HepG2 (cell line): ENCODE measurements around the gene CLEC3B. TPM values are rescaled to one million over a fixed set of nuclear protein-coding genes. Genes with fewer than 3 reads are reported as not detected.

Source experiments
- ATAC-seq: fragments of 200-7000 bp; cut with Tn5 transposase; 3 replicates; pipeline ENCODE4 v1.9.1; 2020; ENCODE audit warnings: mild to moderate bottlenecking, moderate library complexity
- BruUV-seq: library from RNA; stranded (reverse); fragments of 400-500 nt; replicated peaks from 2 replicates; lab custom pipeline; 2021; lab: Mats Ljungman, UMichigan
- CTCF ChIA-PET: fragments of 300-600 bp; formaldehyde crosslinking; extraction: SDS; loops from one replicate; lab custom pipeline; 2021; ENCODE audit warnings: low total read pairs, inconsistent platforms, low intra/inter-chr PET ratio; lab: Yijun Ruan, JAX
- POLR2A ChIA-PET: fragments of 350-600 bp; sonication (Branson Sonifier 250); formaldehyde crosslinking; loops from one replicate; lab custom pipeline; 2020; ENCODE audit warnings: antibody characterized with exemption, inconsistent platforms; lab: Yijun Ruan, JAX
- DNase-seq: peaks from one replicate; pipeline ENCODE4 v3.0.0-alpha.2; 2015; ENCODE audit warnings: low spot score
- FAIRE-seq: peaks from 3 replicates; lab custom pipeline; 2011; peaks lifted over from hg19 to GRCh38; lab: Jason Lieb, UNC
- H2AFZ ChIP-seq: one replicate; pipeline ENCODE4 v1.6.1; 2011; ENCODE audit warnings: low read length, inconsistent platforms
- H3K27ac ChIP-seq: fragments of 300-600 bp; 3 replicates; pipeline ENCODE4 v1.8.0; 2011; ENCODE audit warnings: mixed run types, mild to moderate bottlenecking, mixed read lengths, low read length, inconsistent platforms; ENCODE audit not compliant: insufficient read depth; ENCODE audit errors: extremely low read length
- H3K27me3 ChIP-seq, 2 experiments: fragments of 200-600 bp in 1 of 2; 2 replicates in 1 of 2; 3 replicates in 1 of 2; pipeline versions ENCODE4 v1.6.0 to v1.8.0; 2011; ENCODE audit warnings: low read length in 2 of 2, mild to moderate bottlenecking in 2 of 2, moderate library complexity in 2 of 2, inconsistent platforms in 1 of 2; ENCODE audit not compliant: insufficient read depth in 2 of 2, control insufficient read depth in 1 of 2
- H3K36me3 ChIP-seq, 2 experiments: fragments of 200-600 bp in 1 of 2; replicated peaks in 1 of 2; 2 replicates in 1 of 2; 3 replicates in 1 of 2; pipeline versions ENCODE4 v1.5.1 to v1.8.0; 2011; ENCODE audit warnings: low read length in 2 of 2, inconsistent platforms in 1 of 2; ENCODE audit not compliant: insufficient read depth in 2 of 2, control insufficient read depth in 1 of 2
- H3K4me1 ChIP-seq: 2 replicates; pipeline ENCODE4 v1.5.1; 2012; ENCODE audit warnings: low read length, inconsistent platforms; ENCODE audit not compliant: insufficient read depth
- H3K4me2 ChIP-seq: 2 replicates; pipeline ENCODE4 v1.6.0; 2011; ENCODE audit warnings: low read depth, low read length, inconsistent platforms
- H3K4me3 ChIP-seq, 3 experiments: fragments of 200-600 bp in 1 of 3; sonication (generic), shearing (Covaris generic) in 1 of 3; replicated peaks in 1 of 3; 2 replicates each; pipeline ENCODE4 v1.5.1; 2011 to 2016; ENCODE audit warnings: low read length in 3 of 3, inconsistent platforms in 2 of 3, low read depth in 2 of 3, mild to moderate bottlenecking in 2 of 3, control low read depth in 1 of 3, mixed read lengths in 1 of 3; ENCODE audit not compliant: insufficient read depth in 1 of 3
- H3K79me2 ChIP-seq: one replicate; pipeline ENCODE4 v1.6.1; 2011; ENCODE audit warnings: low read length, inconsistent platforms; ENCODE audit not compliant: insufficient read depth
- H3K9ac ChIP-seq: 2 replicates; pipeline ENCODE4 v1.6.0; 2011; ENCODE audit warnings: mild to moderate bottlenecking, low read depth, low read length, inconsistent platforms; ENCODE audit not compliant: insufficient read depth
- H3K9me3 ChIP-seq: 2 replicates; pipeline ENCODE4 v1.5.1; 2012; ENCODE audit warnings: mild to moderate bottlenecking, low read length
- H4K20me1 ChIP-seq: 2 replicates; pipeline ENCODE4 v1.6.0; 2011; ENCODE audit warnings: inconsistent platforms, mild to moderate bottlenecking, low read length, moderate library complexity; ENCODE audit not compliant: insufficient read depth
- CEBPZ ChIP-seq: IDR thresholded peaks from 2 replicates; pipeline ENCODE4 v1.6.1; 2012; ENCODE audit warnings: low read length, improper control_type of control experiment
- MXD4 ChIP-seq: IDR thresholded peaks from 2 replicates; pipeline ENCODE4 v1.6.1; 2016; ENCODE audit warnings: mild to moderate bottlenecking, missing biosample characterization, missing genetic modification reagents
- NFKBIZ ChIP-seq: IDR thresholded peaks from 2 replicates; pipeline ENCODE4 v1.6.1; 2018; ENCODE audit warnings: missing genetic modification reagents, missing compliant biosample characterization
- SP4 ChIP-seq: sonication (generic); formaldehyde crosslinking; IDR thresholded peaks from 2 replicates; pipeline ENCODE4 v1.8.1; 2023; ENCODE audit warnings: mild to moderate bottlenecking, missing genetic modification reagents
- ZNF496 ChIP-seq: sonication (generic); formaldehyde crosslinking; IDR thresholded peaks from 2 replicates; pipeline ENCODE4 v1.8.1; 2023; ENCODE audit warnings: mild to moderate bottlenecking, moderate library complexity, missing genetic modification reagents; ENCODE audit not compliant: insufficient replicate concordance
- ZNF7 ChIP-seq: IDR thresholded peaks from 2 replicates; pipeline ENCODE4 v1.6.1; 2016; ENCODE audit warnings: missing biosample characterization, missing genetic modification reagents
- ZSCAN30 ChIP-seq: sonication (generic); formaldehyde crosslinking; IDR thresholded peaks from 2 replicates; pipeline ENCODE4 v1.5.0; 2020; ENCODE audit warnings: mild to moderate bottlenecking, missing genetic modification reagents
- WGBS: methylation state at CpG from one replicate; pipeline ENCODE4 v1.1.6; 2017; ENCODE audit warnings: low lambda C conversion rate; 5-methylcytosine and 5-hydroxymethylcytosine counted together
- in situ Hi-C: cut with HindIII; loops from 2 replicates; pipeline ENCODE4 v1.10.0; 2017; ENCODE audit warnings: low pct_unique_long_range_greater_than_20kb; ENCODE audit not compliant: extremely low pct_ligation_motif_present
- intact Hi-C: fragments of 100-400 bp; cut with micrococcal nuclease; formaldehyde crosslinking; loops from one replicate; pipeline ENCODE4 v1.10.0; 2022; ENCODE audit not compliant: unreplicated experiment
- polyA plus RNA-seq, 8 experiments: library from polyadenylated mRNA; depleted of rRNA in 3 of 8; stranded (reverse) in 7 of 8; unstranded in 1 of 8; fragments of >200 nt; fragmentation: Illumina TruSeq in 4 of 8; extraction: Trizol in 4 of 8; gene quantifications; 2 replicates each; pipeline versions ENCODE4 v1.2.1 to v1.2.3, GENCODE V29; 2011 to 2016; ENCODE audit warnings: low read depth in 4 of 8, missing spikeins in 1 of 8, mixed read lengths in 1 of 8; ENCODE audit not compliant: insufficient read depth in 1 of 8
- total RNA-seq, 5 experiments: library from RNA; depleted of rRNA; stranded (reverse); fragments of >200 nt; fragmentation: Illumina TruSeq; extraction: Trizol; gene quantifications; 2 replicates each; pipeline ENCODE4 v1.2.3, GENCODE V29; 2016; ENCODE audit warnings: low read depth in 1 of 5
- TF ChIP-seq, protein P1 (sequence below): sonication (generic); IDR thresholded peaks from 2 replicates; pipeline ENCODE4 v1.6.1; 2016; ENCODE audit warnings: low read depth, borderline replicate concordance
- TF ChIP-seq, protein P2 (sequence below), 2 experiments: fragments of 450-650 bp in 1 of 2; sonication (generic) in 1 of 2; formaldehyde crosslinking in 1 of 2; IDR thresholded peaks; 2 replicates each; pipeline versions ENCODE4 v1.6.1 to v1.8.0; 2016 to 2022; ENCODE audit warnings: antibody characterized with exemption in 1 of 2, mild to moderate bottlenecking in 1 of 2, missing genetic modification reagents in 1 of 2

Gene CLEC3B
- total and polyA plus RNA-seq, 2 of the 13 experiments (the other 11 are each of a cell fraction or from before 2014, with no cell fraction given) = 0.07 TPM; not detected in 1

DNA sequence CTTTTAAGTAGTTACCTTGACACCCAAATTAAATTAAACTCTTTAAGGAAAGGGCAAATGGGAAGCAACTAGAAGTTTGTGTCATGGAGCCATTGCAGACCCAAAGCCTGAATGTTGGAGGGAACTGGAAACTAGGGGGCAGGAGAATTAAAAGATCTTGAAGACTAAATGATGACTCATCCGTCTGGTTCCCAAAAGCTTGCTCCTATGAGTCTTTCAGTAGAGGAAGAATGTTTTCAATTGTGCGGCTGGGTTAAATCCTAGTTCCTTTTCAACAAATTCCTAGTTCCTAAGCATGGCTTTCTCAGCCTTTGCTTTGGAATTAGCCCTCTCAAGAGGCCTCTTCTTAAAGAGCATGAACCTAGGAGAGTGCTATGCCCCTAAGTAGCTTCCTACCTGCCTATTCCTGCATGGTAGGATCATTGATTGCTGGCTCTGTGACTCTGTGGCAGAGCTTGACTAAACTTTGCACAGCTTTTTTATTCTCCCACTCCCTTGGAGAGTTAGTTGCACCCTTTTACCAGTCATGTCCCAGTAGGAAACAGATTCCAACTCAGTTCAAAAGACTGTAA, 17.7 kb downstream of the CLEC3B start (continued):
- no peak for TF ChIP-seq ZNF496
- no peak for TF ChIP-seq SP4 (CRISPR knock-in tag)
- TF ChIP-seq, protein P1, sequence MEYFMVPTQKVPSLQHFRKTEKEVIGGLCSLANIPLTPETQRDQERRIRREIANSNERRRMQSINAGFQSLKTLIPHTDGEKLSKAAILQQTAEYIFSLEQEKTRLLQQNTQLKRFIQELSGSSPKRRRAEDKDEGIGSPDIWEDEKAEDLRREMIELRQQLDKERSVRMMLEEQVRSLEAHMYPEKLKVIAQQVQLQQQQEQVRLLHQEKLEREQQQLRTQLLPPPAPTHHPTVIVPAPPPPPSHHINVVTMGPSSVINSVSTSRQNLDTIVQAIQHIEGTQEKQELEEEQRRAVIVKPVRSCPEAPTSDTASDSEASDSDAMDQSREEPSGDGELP = no peak

- no peaks in the 10 kb centered on the region for H3K9me3 ChIP-seq
- no peaks in the 10 kb centered on the region for H3K79me2 ChIP-seq
- ChIA-PET POLR2A (no interaction called here), CTCF (no interaction called here)
- no peaks in the 10 kb centered on the region for H3K4me1 ChIP-seq
- DNase-seq (no peak), ATAC-seq (no peak), FAIRE-seq (no peak)
- no peaks in the 10 kb centered on the region for H4K20me1 ChIP-seq
- in situ Hi-C loops = loop anchor here (25.0 kb wide), 1 partner anchor 439 kb away; no protein-coding TSS in a partner anchor
- no peak overlapping the region for H3K4me3 ChIP-seq
- 0% methylated on average over 1 of the region's 4 CpGs for WGBS
- H3K27me3 ChIP-seq = peaks cover 1 to 25% of the 10 kb centered on the region in 2 experiments; a peak in 2 of 5 replicates
- H3K9ac ChIP-seq = no peak overlapping the region
- BruUV-seq = no TSS peak
- H3K36me3 ChIP-seq = no peaks in the 10 kb centered on the region
- H3K27ac ChIP-seq = no peak overlapping the region
- no peak overlapping the region for H2AFZ ChIP-seq
- no peak overlapping the region for H3K4me2 ChIP-seq
- intact Hi-C loops = no loop called here
- TF ChIP-seq, protein P2, sequence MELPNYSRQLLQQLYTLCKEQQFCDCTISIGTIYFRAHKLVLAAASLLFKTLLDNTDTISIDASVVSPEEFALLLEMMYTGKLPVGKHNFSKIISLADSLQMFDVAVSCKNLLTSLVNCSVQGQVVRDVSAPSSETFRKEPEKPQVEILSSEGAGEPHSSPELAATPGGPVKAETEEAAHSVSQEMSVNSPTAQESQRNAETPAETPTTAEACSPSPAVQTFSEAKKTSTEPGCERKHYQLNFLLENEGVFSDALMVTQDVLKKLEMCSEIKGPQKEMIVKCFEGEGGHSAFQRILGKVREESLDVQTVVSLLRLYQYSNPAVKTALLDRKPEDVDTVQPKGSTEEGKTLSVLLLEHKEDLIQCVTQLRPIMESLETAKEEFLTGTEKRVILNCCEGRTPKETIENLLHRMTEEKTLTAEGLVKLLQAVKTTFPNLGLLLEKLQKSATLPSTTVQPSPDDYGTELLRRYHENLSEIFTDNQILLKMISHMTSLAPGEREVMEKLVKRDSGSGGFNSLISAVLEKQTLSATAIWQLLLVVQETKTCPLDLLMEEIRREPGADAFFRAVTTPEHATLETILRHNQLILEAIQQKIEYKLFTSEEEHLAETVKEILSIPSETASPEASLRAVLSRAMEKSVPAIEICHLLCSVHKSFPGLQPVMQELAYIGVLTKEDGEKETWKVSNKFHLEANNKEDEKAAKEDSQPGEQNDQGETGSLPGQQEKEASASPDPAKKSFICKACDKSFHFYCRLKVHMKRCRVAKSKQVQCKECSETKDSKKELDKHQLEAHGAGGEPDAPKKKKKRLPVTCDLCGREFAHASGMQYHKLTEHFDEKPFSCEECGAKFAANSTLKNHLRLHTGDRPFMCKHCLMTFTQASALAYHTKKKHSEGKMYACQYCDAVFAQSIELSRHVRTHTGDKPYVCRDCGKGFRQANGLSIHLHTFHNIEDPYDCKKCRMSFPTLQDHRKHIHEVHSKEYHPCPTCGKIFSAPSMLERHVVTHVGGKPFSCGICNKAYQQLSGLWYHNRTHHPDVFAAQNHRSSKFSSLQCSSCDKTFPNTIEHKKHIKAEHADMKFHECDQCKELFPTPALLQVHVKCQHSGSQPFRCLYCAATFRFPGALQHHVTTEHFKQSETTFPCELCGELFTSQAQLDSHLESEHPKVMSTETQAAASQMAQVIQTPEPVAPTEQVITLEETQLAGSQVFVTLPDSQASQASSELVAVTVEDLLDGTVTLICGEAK (IDR thresholded peaks at IDR 0.05) = no peak
- TF ChIP-seq, protein P2 (CRISPR knock-in tag; IDR thresholded peaks at IDR 0.05) = no peak
- TF ChIP-seq CEBPZ (no peak), MXD4 (CRISPR knock-in tag) (no peak), ZSCAN30 (CRISPR knock-in tag) (no peak), ZNF7 (CRISPR knock-in tag) (no peak), NFKBIZ (CRISPR knock-in tag) (no peak)
Measured at GRCh38 chr3:45048244-45048643, 22.1 kb downstream of the CLEC3B start.
